ENCODE measurements around the gene CHST9.

Gene CHST9

DNA sequence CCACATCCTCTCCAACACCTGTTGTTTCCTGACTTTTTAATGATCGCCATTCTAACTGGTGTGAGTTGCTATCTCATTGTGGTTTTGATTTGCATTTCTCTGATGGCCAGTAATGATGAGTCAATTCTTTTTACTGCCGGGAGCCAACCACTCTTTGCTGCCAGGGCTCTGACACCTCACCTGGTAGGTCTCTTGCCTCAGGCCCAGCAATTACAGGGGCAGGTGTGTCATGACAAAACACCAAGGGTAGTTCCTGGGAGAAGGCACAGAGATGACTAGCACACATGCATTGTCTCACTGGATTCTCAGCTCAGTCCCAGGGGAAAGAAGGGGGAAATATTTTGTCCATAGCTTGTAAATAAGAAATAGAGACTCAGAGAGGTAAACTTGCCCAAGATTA lies 122.3 kb downstream of the CHST9 start:
- DNase-seq (ENCODE audit: low read depth): no peak
- TF ChIP-seq, protein P1, sequence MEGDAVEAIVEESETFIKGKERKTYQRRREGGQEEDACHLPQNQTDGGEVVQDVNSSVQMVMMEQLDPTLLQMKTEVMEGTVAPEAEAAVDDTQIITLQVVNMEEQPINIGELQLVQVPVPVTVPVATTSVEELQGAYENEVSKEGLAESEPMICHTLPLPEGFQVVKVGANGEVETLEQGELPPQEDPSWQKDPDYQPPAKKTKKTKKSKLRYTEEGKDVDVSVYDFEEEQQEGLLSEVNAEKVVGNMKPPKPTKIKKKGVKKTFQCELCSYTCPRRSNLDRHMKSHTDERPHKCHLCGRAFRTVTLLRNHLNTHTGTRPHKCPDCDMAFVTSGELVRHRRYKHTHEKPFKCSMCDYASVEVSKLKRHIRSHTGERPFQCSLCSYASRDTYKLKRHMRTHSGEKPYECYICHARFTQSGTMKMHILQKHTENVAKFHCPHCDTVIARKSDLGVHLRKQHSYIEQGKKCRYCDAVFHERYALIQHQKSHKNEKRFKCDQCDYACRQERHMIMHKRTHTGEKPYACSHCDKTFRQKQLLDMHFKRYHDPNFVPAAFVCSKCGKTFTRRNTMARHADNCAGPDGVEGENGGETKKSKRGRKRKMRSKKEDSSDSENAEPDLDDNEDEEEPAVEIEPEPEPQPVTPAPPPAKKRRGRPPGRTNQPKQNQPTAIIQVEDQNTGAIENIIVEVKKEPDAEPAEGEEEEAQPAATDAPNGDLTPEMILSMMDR (IDR thresholded peaks at IDR 0.05; ENCODE audit: insufficient read depth, low read depth, low read length, missing control alignments): no peak
- H3K4me3 ChIP-seq (ENCODE audit: low read depth, low read length): no peak overlapping the region

DNA sequence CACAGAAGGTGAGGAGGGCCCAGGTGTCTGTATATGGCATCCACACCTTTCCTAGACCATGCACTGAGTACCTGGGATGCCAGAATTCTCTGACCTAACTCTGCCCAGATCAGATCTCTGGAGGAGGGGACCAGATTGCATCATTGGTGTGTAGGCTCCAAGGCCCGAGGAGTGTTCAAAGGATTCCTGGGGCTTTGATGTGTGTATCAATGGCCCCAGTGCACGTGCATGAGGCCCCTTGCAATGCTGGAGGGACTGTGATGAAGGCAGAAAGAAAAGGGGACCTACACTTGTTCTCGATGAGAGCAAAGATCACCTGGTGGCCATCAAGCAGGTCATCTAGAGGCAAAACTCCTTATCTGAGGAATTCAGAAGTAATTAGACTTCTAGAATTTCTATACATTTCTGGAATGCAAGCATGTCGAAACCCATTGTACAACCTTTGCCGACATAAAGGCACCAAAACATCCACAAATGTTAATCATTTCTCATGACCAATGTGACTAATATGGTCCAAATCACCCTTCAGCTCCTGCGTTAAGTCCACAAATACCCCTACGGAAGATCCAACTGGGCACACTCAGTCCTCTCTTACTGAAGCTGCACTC lies 123.5 kb downstream of the CHST9 start:
- DNase-seq (ENCODE audit: low read depth): no peak
- TF ChIP-seq, protein P1 (IDR thresholded peaks at IDR 0.05; ENCODE audit: insufficient read depth, low read depth, low read length, missing control alignments): no peak
- H3K4me3 ChIP-seq (ENCODE audit: low read depth, low read length): no peak overlapping the region

DNA sequence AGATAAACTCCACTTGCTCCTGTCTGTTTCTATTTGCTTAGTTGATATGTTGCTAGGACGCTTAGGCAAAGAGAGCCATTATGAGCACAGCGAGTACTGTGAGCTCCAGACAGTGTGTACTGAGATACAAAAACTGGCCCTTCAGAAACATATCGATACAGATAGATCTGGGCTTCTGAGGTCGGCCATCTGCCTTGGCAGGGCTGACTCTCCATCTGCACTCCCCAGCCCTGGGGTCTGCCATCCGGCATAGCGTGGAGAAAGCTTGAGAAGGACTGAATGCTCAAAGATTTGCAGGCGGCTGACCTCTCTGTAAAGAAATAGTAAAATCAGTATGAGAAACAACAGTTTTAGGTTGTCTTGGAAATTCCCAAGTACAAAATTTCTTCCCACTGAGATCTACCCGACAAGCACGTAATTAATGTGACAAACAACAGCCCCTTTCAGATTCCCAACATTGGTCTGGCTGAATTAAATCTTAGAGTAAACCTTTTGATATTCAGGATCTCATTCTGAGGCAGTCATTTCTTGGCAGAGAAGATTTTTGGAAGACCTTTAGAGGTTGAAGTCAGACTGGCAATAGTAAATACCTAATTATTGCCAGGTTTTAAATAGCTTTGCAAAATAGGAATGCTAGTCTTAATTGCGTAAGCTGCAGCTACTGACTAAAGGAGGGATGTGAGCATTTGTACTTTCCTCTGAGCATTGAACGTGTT lies 127.4 kb downstream of the CHST9 start:
- H3K4me3 ChIP-seq (ENCODE audit: low read depth, low read length): no peak overlapping the region
- TF ChIP-seq, protein P1 (IDR thresholded peaks at IDR 0.05; ENCODE audit: insufficient read depth, low read depth, low read length, missing control alignments): no peak

DNA sequence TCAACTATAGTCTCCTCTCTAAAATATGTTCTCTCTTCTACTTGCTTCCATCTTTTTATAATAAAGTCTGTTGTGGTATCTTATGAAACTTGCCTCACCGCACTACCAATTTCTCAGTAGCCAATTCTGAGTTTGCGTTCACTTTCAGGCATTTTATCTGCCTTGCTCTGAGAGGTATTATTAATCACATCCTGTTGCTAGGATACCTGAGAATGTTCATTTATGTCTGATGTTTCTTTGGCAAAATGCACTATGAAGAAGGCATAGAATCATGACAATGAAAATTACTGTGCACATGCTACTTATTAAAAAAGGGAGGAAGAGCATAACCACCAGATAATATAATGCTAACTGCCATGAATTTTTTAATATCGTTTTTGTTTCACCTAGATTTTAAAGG lies 130.2 kb downstream of the CHST9 start:
- TF ChIP-seq, protein P1 (IDR thresholded peaks at IDR 0.05; ENCODE audit: insufficient read depth, low read depth, low read length, missing control alignments): no peak
- no peak for DNase-seq (ENCODE audit: low read depth)
- no peak overlapping the region for H3K4me3 ChIP-seq (ENCODE audit: low read depth, low read length)

More for the DNA sequence above, 127.4 kb downstream of the CHST9 start:
- no peak for DNase-seq (ENCODE audit: low read depth)

DNA sequence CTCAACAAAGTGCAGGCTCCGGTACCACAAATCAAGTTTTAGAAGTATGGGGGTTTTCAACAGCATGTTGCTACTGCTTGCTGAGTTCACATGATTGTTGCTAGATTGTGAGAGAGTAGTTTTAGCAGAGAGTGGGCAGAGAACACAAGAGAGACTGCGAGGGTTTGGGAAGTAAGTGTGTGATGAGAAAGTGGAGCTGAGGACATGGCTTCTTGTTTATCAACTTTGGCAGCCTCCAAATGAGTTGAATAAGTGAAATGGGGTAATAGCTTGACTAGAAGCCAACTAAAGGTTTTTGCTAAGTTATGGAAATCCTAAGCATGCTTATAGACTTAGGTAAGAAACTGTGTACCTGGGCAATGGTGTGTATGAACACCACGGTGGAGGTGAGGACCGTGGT lies 135.1 kb downstream of the CHST9 start:
- H3K4me3 ChIP-seq (ENCODE audit: low read depth, low read length): no peak overlapping the region
- TF ChIP-seq, protein P1 (IDR thresholded peaks at IDR 0.05; ENCODE audit: insufficient read depth, low read depth, low read length, missing control alignments): no peak
- no peak for DNase-seq (ENCODE audit: low read depth)

DNA sequence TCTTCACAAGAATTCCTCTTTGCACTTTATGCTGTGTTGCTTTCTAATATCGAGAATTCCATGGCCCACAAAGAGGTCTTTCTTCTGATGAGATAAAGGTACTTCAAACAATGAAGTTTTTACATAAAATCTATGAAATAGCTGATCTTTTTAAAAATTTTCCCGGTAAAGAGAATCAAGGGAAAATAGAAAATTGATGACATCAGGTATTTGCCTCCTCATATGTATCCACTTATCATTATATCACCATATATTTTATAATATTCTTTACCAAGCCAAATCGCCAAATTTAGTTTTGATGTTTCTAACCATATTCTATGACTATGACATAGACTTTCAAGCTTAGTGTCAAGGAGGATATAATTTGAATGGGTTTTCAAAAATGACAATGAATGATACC lies 139.8 kb downstream of the CHST9 start:
- TF ChIP-seq, protein P1 (IDR thresholded peaks at IDR 0.05; ENCODE audit: insufficient read depth, low read depth, low read length, missing control alignments): no peak
- H3K4me3 ChIP-seq (ENCODE audit: low read depth, low read length): no peak overlapping the region

More for the DNA sequence above, 139.8 kb downstream of the CHST9 start:
- DNase-seq (ENCODE audit: low read depth): no peak

Measured in GM12865 (cell line).